ENCODE results near the gene MYRFL. TPM values are rescaled to one million over a fixed set of nuclear protein-coding genes. Genes with fewer than 3 reads are reported as not detected.

MYRFL gene
- total RNA-seq, 1 experiment from 2014 or later = 0.57 TPM

- H3K9me3 Mint-ChIP-seq = peaks cover 4 to 6% of the 10 kb centered on the region in 2 experiments; a peak in 4 of 5 replicates
- H3K4me1 Mint-ChIP-seq = peaks cover 4 to 7% of the 10 kb centered on the region in 2 experiments; a peak in 3 of 4 replicates
- Histone ChIP-seq H4K8ac (replicated peaks; ENCODE audit: insufficient read length, low read depth, low read length) (no peak overlapping the region), H2BK20ac (ENCODE audit: low read depth, low read length, poor library complexity, severe bottlenecking) (no peak overlapping the region), H3K14ac (ENCODE audit: insufficient read depth, low read length) (no peak overlapping the region), H3K4me1 (ENCODE audit: insufficient read depth, low read length) (no peaks in the 10 kb centered on the region), H3K56ac (ENCODE audit: insufficient read length, low read depth, low read length) (no peak overlapping the region), H2AFZ (ENCODE audit: low read length) (no peak overlapping the region), H3K79me2 (ENCODE audit: insufficient read depth, low read length) (0 out of 2 replicates have a peak, but pooled peaks cover 1% of the 10 kb centered on the region), H2BK5ac (ENCODE audit: insufficient read length, low read length) (no peak overlapping the region), H3K18ac (ENCODE audit: insufficient read length, low read depth, low read length) (no peak overlapping the region), H3K4me2 (ENCODE audit: insufficient read depth, insufficient read length, low read length) (no peak overlapping the region), H3K4ac (ENCODE audit: low read depth, low read length) (no peak overlapping the region), H4K5ac (ENCODE audit: insufficient read length, low read depth, low read length) (no peak overlapping the region), H3K27ac (ENCODE audit: insufficient read length, low read depth, low read length) (no peak overlapping the region), H2BK120ac (ENCODE audit: low read depth, low read length, poor library complexity, severe bottlenecking) (no peak overlapping the region), H3K23me2 (ENCODE audit: insufficient read length, low read depth, low read length, poor library complexity, severe bottlenecking) (no peaks in the 10 kb centered on the region), H2AK5ac (ENCODE audit: insufficient read length, low read length) (no peak overlapping the region), H2BK12ac (ENCODE audit: insufficient read length, low read depth, low read length) (no peak overlapping the region), H4K20me1 (ENCODE audit: control insufficient read depth, insufficient read depth, insufficient read length) (no peaks in the 10 kb centered on the region), H4K91ac (ENCODE audit: insufficient read length, low read depth, low read length) (no peak overlapping the region), H3T11ph (ENCODE audit: low read length) (no peak overlapping the region), H3K9ac (ENCODE audit: extremely low read depth, insufficient read length, low read length) (no peak overlapping the region), H3K27me3 (ENCODE audit: insufficient read depth, low read length) (no peaks in the 10 kb centered on the region), H3K9me3 (ENCODE audit: control insufficient read depth, low read depth, low read length) (no peaks in the 10 kb centered on the region), H3K79me1 (ENCODE audit: insufficient read depth, low read depth, low read length, poor library complexity, severe bottlenecking) (no peaks in the 10 kb centered on the region), H3K23ac (ENCODE audit: insufficient read length, low read depth, low read length) (no peak overlapping the region), H2BK15ac (ENCODE audit: low read depth, low read length) (no peak overlapping the region)
- H3K4me3 Mint-ChIP-seq = no peak overlapping the region
- no peak for TF ChIP-seq CTCF (conservative IDR thresholded peaks at IDR 0.05)
- no peak overlapping the region; a peak in 1 of 7 replicates for H3K27ac Mint-ChIP-seq
- WGBS (ENCODE audit: extremely low coverage, insufficient read length, low lambda C conversion rate) = no CpG with 5 or more reads among the region's 2 CpGs
- DNase-seq = no peak
- H3K27me3 Mint-ChIP-seq (ENCODE audit: low read depth) = no peaks in the 10 kb centered on the region
- H3K36me3 Mint-ChIP-seq (ENCODE audit: insufficient read depth in 1 of 3, low read depth in 3 of 3) = peaks cover 3 to 9% (median 3%) of the 10 kb centered on the region in 3 experiments; a peak in 5 of 7 replicates
Measured at GRCh38 chr12:69915964-69916363, 90.9 kb downstream of the MYRFL start.
